Kidney (tissue), 14 donors: ENCODE results near the gene TSC22D1. TPM values are rescaled to one million over a fixed set of nuclear protein-coding genes. Genes with fewer than 3 reads are reported as not detected.

Source experiments
- DNase-seq, 5 donors: peaks; one replicate each; pipeline ENCODE4 v3.0.0-alpha.2; 2013 to 2020
- FAIRE-seq: peaks from 2 replicates; lab custom pipeline; 2012; peaks lifted over from hg19 to GRCh38; lab: Jason Lieb, UNC
- H3K27ac ChIP-seq, 2 donors: one replicate each; pipeline ENCODE4 v1.7.0; 2013; ENCODE audit warnings: low read depth in 2 of 2, low read length in 2 of 2, inconsistent platforms in 1 of 2
- H3K27me3 ChIP-seq: one replicate; pipeline ENCODE4 v1.7.1; 2013; ENCODE audit warnings: low read length, inconsistent platforms; ENCODE audit not compliant: control insufficient read depth, insufficient read depth
- H3K36me3 ChIP-seq, 3 donors: one replicate each; pipeline versions ENCODE4 v1.7.0 to v1.7.1; 2013; ENCODE audit warnings: low read length in 3 of 3, control low read depth in 1 of 3, inconsistent platforms in 1 of 3; ENCODE audit not compliant: insufficient read depth in 3 of 3, control insufficient read depth in 2 of 3
- H3K4me1 ChIP-seq, 3 donors: one replicate each; pipeline versions ENCODE4 v1.7.0 to v1.7.1; 2013; ENCODE audit warnings: low read length in 3 of 3, inconsistent platforms in 1 of 3, low read depth in 1 of 3; ENCODE audit not compliant: control insufficient read depth in 2 of 3, insufficient read depth in 2 of 3
- H3K4me3 ChIP-seq, 3 donors: one replicate each; pipeline versions ENCODE4 v1.7.0 to v1.8.1; 2013; ENCODE audit warnings: low read length in 3 of 3, control low read depth in 1 of 3, inconsistent platforms in 1 of 3
- H3K9ac ChIP-seq, 3 donors: one replicate each; pipeline versions ENCODE4 v1.7.0 to v1.7.1; 2013; ENCODE audit warnings: low read length in 3 of 3, control low read depth in 1 of 3, inconsistent platforms in 1 of 3
- H3K9me3 ChIP-seq, 3 donors: one replicate each; pipeline versions ENCODE4 v1.7.0 to v1.7.1; 2013; ENCODE audit warnings: low read length in 3 of 3, control low read depth in 1 of 3, inconsistent platforms in 1 of 3; ENCODE audit not compliant: control insufficient read depth in 2 of 3, insufficient read depth in 1 of 3
- intact Hi-C: fragments of 100-400 bp; cut with DNase I; formaldehyde crosslinking; loops from one replicate; pipeline ENCODE4 v1.11.1; 2022
- polyA plus RNA-seq: library from polyadenylated mRNA; stranded (reverse); fragments of 350-450 nt; fragmentation: Illumina TruSeq; extraction: RNeasy Lipid Tissue Mini Kit (QIAGEN cat#74804); gene quantifications from one replicate; pipeline ENCODE4 v1.2.3, GENCODE V29; 2014; ENCODE audit warnings: low read depth, low replicate concordance; ENCODE audit not compliant: insufficient read depth
- total RNA-seq: library from RNA; stranded (reverse); fragmentation: NEBNext Ultra II Directional; extraction: Animal tissue kit (Norgen Biotek cat#: 25700); gene quantifications from one replicate; pipeline ENCODE4 v1.2.1, GENCODE V29; 2021
- TF ChIP-seq, protein P1 (sequence below): IDR thresholded peaks from 3 replicates; pipeline ENCODE4 v1.5.1; 2012; ENCODE audit warnings: mild to moderate bottlenecking, moderate library complexity, borderline replicate concordance; ENCODE audit not compliant: insufficient read depth; ENCODE audit errors: extremely low read depth
- donor health status: control.
- donor health status: control.
- donor health status: control.
- donor health status: control.
- donor health status: control.
- donor health status: DM: yes; HTN: yes; CAD: no.
- donor health status: Normal renal cell carcinoma (clear cell type).

The TSC22D1 gene
- total and polyA plus RNA-seq, 2 donors from 2014 or later = 163 to 349 TPM

DNA sequence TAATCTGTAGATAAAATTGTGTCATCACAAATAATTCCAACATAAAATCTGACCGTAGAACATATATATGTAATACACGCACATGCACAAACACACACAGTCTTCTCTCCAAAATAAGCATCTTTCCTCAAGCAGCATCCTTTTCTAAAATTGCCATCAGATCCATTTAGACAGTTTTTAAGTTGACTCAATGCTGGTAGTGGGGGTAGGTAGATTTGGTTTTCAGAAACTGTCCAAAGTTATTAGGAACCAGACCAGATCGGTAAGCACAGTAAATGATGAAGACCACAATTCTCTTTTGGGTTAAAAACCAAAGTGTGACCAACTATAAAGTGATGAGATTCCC lies 137.9 kb downstream of the TSC22D1 start:
- TF ChIP-seq, protein P1, sequence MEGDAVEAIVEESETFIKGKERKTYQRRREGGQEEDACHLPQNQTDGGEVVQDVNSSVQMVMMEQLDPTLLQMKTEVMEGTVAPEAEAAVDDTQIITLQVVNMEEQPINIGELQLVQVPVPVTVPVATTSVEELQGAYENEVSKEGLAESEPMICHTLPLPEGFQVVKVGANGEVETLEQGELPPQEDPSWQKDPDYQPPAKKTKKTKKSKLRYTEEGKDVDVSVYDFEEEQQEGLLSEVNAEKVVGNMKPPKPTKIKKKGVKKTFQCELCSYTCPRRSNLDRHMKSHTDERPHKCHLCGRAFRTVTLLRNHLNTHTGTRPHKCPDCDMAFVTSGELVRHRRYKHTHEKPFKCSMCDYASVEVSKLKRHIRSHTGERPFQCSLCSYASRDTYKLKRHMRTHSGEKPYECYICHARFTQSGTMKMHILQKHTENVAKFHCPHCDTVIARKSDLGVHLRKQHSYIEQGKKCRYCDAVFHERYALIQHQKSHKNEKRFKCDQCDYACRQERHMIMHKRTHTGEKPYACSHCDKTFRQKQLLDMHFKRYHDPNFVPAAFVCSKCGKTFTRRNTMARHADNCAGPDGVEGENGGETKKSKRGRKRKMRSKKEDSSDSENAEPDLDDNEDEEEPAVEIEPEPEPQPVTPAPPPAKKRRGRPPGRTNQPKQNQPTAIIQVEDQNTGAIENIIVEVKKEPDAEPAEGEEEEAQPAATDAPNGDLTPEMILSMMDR = no peak
- DNase-seq (no peak), FAIRE-seq (no peak)
- H3K36me3 ChIP-seq = peaks cover 8 to 17% (median 9%) of the 10 kb centered on the region in 3 donors
- no peak overlapping the region for H3K9ac ChIP-seq
- intact Hi-C loops = no loop called here
- H3K27me3 ChIP-seq = no peaks in the 10 kb centered on the region
- peaks cover 8 to 19% (median 12%) of the 10 kb centered on the region in 3 donors for H3K4me1 ChIP-seq
- H3K9me3 ChIP-seq = no peaks in the 10 kb centered on the region
- no peak overlapping the region for H3K27ac ChIP-seq
- H3K4me3 ChIP-seq = no peak overlapping the region

DNA sequence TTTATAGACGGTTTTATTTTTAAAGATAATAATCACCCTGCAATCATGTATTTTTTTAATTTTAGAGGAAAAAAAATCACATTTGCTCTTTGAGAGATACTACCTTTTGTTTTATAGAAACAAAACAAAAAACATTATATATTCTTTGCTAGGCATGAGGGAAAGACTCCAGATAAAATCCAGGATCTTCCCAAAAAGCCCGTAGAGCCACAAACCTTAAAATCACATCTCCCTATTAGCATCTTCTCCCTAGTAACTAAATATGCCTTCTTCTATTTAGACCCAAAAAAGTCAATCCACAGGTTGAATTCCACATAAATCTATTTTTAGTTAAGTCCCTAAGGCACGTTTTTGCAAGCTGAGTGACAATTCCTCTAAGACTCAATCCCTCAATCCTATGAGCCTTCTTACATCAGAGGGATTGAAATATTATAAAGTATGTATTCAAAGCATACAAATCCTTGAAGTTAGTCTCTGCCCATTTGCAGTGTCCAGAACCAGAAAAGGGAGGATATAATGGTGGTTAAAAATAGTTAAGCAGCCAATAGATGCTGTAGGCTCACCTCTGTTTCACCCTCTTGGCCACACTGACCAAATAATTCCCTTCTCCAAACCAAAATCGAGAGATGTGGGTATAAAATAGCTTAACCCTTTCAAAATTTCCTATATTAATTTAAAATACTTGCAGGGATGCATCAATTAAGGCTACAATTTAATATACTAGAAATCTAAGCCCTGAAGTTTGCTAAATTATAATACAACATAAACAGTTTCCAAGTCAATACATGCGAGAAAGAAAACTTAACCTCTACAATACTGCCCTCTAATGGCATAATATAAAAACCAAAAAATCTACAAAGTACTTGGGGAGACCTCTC lies 138.5 kb downstream of the TSC22D1 start:
- DNase-seq = peak in 2 of 5 donors; percentile 71 to 82
- peak overlapping the region; percentile 22 to 73 (median 27) for H3K9ac ChIP-seq
- FAIRE-seq = peak; percentile 98
- H3K4me3 ChIP-seq = peak overlapping the region; percentile 59 to 88 (median 61)
- H3K27ac ChIP-seq = peak overlapping the region; percentile 86 to 90
- intact Hi-C loops = no loop called here
- H3K27me3 ChIP-seq = no peaks in the 10 kb centered on the region
- H3K9me3 ChIP-seq = no peaks in the 10 kb centered on the region
- peaks cover 8 to 19% (median 14%) of the 10 kb centered on the region in 3 donors for H3K4me1 ChIP-seq
- TF ChIP-seq, protein P1 = peak; percentile 36
- H3K36me3 ChIP-seq = peaks cover 9 to 23% (median 13%) of the 10 kb centered on the region in 3 donors

DNA sequence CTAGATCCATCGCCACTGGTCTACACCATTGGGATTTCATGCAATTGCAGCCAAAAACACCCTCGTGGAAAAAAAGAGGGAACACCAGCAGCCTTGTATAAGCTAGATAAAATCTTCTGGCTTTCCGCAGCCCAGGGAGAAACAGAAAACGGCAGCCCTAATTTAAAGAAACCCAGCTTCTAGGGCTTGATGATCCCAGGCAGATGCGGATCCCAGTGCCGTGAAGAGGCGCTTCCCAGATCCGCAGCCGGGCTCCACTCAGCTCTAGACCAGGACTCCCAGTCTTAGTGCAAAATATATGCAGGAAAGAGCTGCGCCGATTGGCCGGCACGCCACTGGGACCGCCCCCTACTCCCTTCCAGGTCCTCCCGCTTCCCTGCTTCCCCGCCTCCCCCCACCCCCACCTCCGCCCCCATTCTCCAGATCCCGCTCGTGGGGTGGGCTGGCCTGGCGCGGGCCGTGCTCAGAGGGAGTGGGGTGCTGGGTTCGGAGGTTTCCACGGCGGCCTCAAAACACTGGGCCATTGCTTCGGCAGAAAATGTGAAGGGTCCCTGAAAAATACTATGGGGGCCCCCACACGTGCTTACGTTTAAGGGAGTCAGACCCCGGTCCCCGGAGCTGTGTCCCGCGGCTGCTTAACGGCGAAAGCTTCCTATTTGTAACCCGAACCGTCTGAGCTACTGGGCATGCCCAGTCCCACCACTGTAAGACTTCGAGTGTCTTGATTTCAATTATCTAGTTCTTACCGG lies 139.4 kb downstream of the TSC22D1 start:
- peak overlapping the region; percentile 88 to 99 (median 94) for H3K4me3 ChIP-seq
- peaks cover 8 to 19% (median 14%) of the 10 kb centered on the region in 3 donors for H3K4me1 ChIP-seq
- intact Hi-C loops = no loop called here
- peaks cover 9 to 23% (median 13%) of the 10 kb centered on the region in 3 donors for H3K36me3 ChIP-seq
- H3K27me3 ChIP-seq = no peaks in the 10 kb centered on the region
- peak; percentile 98 to 99 (median 98) for DNase-seq
- no peak for FAIRE-seq
- peak overlapping the region; percentile 95 to 99 for H3K27ac ChIP-seq
- peak overlapping the region; percentile 98 to 99 (median 99) for H3K9ac ChIP-seq
- TF ChIP-seq, protein P1 = no peak
- H3K9me3 ChIP-seq = no peaks in the 10 kb centered on the region
